ENCODE data around the gene PCNX1. TPM values are rescaled to one million over a fixed set of nuclear protein-coding genes. Genes with fewer than 3 reads are reported as not detected.

Gene PCNX1
- total RNA-seq, 4 donors from 2014 or later = 41.8 to 83.1 (median 50.5) TPM

- no peak for DNase-seq (ENCODE audit: low spot score in 2 of 2)
- TF ChIP-seq EP300 (IDR thresholded peaks at IDR 0.05) (no peak), POLR2A (IDR thresholded peaks at IDR 0.05) (no peak)
- TF ChIP-seq, protein P1, sequence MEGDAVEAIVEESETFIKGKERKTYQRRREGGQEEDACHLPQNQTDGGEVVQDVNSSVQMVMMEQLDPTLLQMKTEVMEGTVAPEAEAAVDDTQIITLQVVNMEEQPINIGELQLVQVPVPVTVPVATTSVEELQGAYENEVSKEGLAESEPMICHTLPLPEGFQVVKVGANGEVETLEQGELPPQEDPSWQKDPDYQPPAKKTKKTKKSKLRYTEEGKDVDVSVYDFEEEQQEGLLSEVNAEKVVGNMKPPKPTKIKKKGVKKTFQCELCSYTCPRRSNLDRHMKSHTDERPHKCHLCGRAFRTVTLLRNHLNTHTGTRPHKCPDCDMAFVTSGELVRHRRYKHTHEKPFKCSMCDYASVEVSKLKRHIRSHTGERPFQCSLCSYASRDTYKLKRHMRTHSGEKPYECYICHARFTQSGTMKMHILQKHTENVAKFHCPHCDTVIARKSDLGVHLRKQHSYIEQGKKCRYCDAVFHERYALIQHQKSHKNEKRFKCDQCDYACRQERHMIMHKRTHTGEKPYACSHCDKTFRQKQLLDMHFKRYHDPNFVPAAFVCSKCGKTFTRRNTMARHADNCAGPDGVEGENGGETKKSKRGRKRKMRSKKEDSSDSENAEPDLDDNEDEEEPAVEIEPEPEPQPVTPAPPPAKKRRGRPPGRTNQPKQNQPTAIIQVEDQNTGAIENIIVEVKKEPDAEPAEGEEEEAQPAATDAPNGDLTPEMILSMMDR (IDR thresholded peaks at IDR 0.05) = no peak
- Histone ChIP-seq H3K9me3 (peaks cover 0 to 21% (median 6%) of the 10 kb centered on the region in 4 donors), H3K4me3 (no peak overlapping the region), H3K27me3 (no peaks in the 10 kb centered on the region), H3K36me3 (peaks cover 6 to 68% (median 18%) of the 10 kb centered on the region in 3 donors), H3K27ac (no peak overlapping the region), H3K4me1 (no peaks in the 10 kb centered on the region)
- 96 to 97% methylated on average over 2 of the region's 2 CpGs for WGBS, 2 donors
Observed at GRCh38 chr14:71078500-71078899, 171.2 kb downstream of the PCNX1 start.

GRCh38 chr14:71086567-71086966 lies 179.3 kb downstream of the PCNX1 start:
- no peak overlapping the region for H3K27ac ChIP-seq
- DNase-seq (ENCODE audit: low spot score in 2 of 2) = no peak
- no peaks in the 10 kb centered on the region for H3K27me3 ChIP-seq
- H3K9me3 ChIP-seq = no peaks in the 10 kb centered on the region
- 92% methylated on average over 7 of the region's 7 CpGs for WGBS, 2 donors
- TF ChIP-seq EP300 (IDR thresholded peaks at IDR 0.05) = no peak
- TF ChIP-seq, protein P1 (IDR thresholded peaks at IDR 0.05) = no peak
- no peaks in the 10 kb centered on the region for H3K4me1 ChIP-seq
- H3K36me3 ChIP-seq = peaks cover 0 to 75% (median 5%) of the 10 kb centered on the region in 3 donors
- no peak overlapping the region for H3K4me3 ChIP-seq

DNA sequence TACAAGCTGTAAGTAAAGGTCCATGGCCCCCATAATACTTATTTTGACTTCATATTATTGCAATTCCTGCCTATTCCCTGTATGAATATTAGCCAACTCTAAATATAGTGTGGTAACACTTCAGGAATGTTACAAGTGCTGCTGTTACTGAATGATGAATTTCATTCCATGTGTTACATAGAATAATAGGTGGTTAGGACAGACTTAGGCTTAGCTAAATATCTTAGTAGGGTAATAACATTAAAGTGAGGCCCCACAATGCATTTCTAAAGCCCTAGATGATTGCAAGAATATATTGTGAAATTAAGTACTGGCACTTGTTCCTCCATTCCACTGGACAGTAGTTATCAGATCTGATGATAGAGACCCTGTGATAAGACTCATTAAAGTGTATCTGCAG lies 182.7 kb downstream of the PCNX1 start:
- Histone ChIP-seq H3K9me3 (no peaks in the 10 kb centered on the region), H3K27me3 (no peaks in the 10 kb centered on the region), H3K27ac (no peak overlapping the region), H3K4me3 (no peak overlapping the region), H3K36me3 (peaks cover 0 to 77% (median 5%) of the 10 kb centered on the region in 3 donors), H3K4me1 (no peaks in the 10 kb centered on the region)
- TF ChIP-seq, protein P1 (IDR thresholded peaks at IDR 0.05) = no peak
- TF ChIP-seq POLR2A (IDR thresholded peaks at IDR 0.05) (no peak), EP300 (IDR thresholded peaks at IDR 0.05) (no peak)
- DNase-seq (ENCODE audit: low spot score in 2 of 2) = no peak

- H3K4me1 ChIP-seq = no peaks in the 10 kb centered on the region
- no peaks in the 10 kb centered on the region for H3K9me3 ChIP-seq
- DNase-seq (ENCODE audit: low spot score in 2 of 2) = no peak
- no peaks in the 10 kb centered on the region for H3K27me3 ChIP-seq
- H3K27ac ChIP-seq = no peak overlapping the region
- WGBS, 2 donors = 82 to 93% methylated on average over 5 of the region's 5 CpGs
- H3K4me3 ChIP-seq = no peak overlapping the region
- TF ChIP-seq EP300 (IDR thresholded peaks at IDR 0.05) = no peak
- no peak for TF ChIP-seq POLR2A (IDR thresholded peaks at IDR 0.05)
- TF ChIP-seq, protein P1 (IDR thresholded peaks at IDR 0.05) = no peak
- H3K36me3 ChIP-seq = peaks cover 0 to 46% (median 0%) of the 10 kb centered on the region in 3 donors
Observed at GRCh38 chr14:71094722-71095121, 187.5 kb downstream of the PCNX1 start.

GRCh38 chr14:71096947-71097346 lies 189.7 kb downstream of the PCNX1 start:
- Histone ChIP-seq H3K27me3 (no peaks in the 10 kb centered on the region), H3K36me3 (peaks cover 0 to 33% (median 0%) of the 10 kb centered on the region in 3 donors), H3K27ac (no peak overlapping the region), H3K4me3 (no peak overlapping the region), H3K9me3 (no peaks in the 10 kb centered on the region), H3K4me1 (no peaks in the 10 kb centered on the region)
- no peak for DNase-seq (ENCODE audit: low spot score in 2 of 2)
- TF ChIP-seq POLR2A (IDR thresholded peaks at IDR 0.05) (no peak), EP300 (IDR thresholded peaks at IDR 0.05) (no peak)
- TF ChIP-seq, protein P1 (IDR thresholded peaks at IDR 0.05) = no peak
- WGBS, 2 donors = 98% methylated on average over 5 of the region's 5 CpGs

Measured in tibial nerve (tissue), 4 donors.